Tongue (tissue), 2 donors: Measurements from ENCODE around the gene PLEKHA3. TPM values are rescaled to one million over a fixed set of nuclear protein-coding genes. Genes with fewer than 3 reads are reported as not detected.
"Not testable (repeated sequence)": the region's sequence is repeated elsewhere in the genome, so short reads cannot be mapped to it uniquely, and the experiment has no call there.

Experiments used
- DNase-seq: peaks from one replicate; pipeline ENCODE4 v3.0.0-alpha.2; 2015
- total RNA-seq: library from RNA; depleted of rRNA; stranded (reverse); fragments of >200 nt; gene quantifications from one replicate; pipeline ENCODE4 v1.2.3, GENCODE V29; 2014

PLEKHA3 gene
- total RNA-seq, 1 donor from 2014 or later = 10.3 TPM

GRCh38 chr2:178525460-178525859, 45.2 kb downstream of the PLEKHA3 start:
- DNase-seq = not testable (repeated sequence)

GRCh38 chr2:178526256-178526655, 46.0 kb downstream of the PLEKHA3 start:
- peak; percentile 0 for DNase-seq

- no peak for DNase-seq
Measured at GRCh38 chr2:178527592-178527991, 47.3 kb downstream of the PLEKHA3 start.

GRCh38 chr2:178528647-178529046, 48.4 kb downstream of the PLEKHA3 start:
- no peak for DNase-seq

GRCh38 chr2:178529194-178529593, 48.9 kb downstream of the PLEKHA3 start:
- no peak for DNase-seq

- DNase-seq = no peak
Measured at GRCh38 chr2:178530131-178530530, 49.9 kb downstream of the PLEKHA3 start.

GRCh38 chr2:178530625-178531142, 50.4 kb downstream of the PLEKHA3 start:
- no peak for DNase-seq

GRCh38 chr2:178531168-178531567, 50.9 kb downstream of the PLEKHA3 start:
- DNase-seq = no peak

- no peak for DNase-seq
Measured at GRCh38 chr2:178536037-178536436, 55.8 kb downstream of the PLEKHA3 start.

- DNase-seq = no peak
Measured at GRCh38 chr2:178542161-178542560, 61.9 kb downstream of the PLEKHA3 start.

GRCh38 chr2:178542569-178542968, 62.3 kb downstream of the PLEKHA3 start:
- no peak for DNase-seq

GRCh38 chr2:178550352-178550751, 70.1 kb downstream of the PLEKHA3 start:
- no peak for DNase-seq

- DNase-seq = no peak
Measured at GRCh38 chr2:178553047-178553446, 72.8 kb downstream of the PLEKHA3 start.

Other genes with a start within 250 kb of the PLEKHA3 start
- 59.8 TPM for gene PRKRA, start 29.3 kb upstream of the PLEKHA3 start, total RNA-seq
- 2.8 TPM for gene PJVK, start 29.1 kb upstream of the PLEKHA3 start, total RNA-seq
- gene FKBP7, start 1.9 kb upstream of the PLEKHA3 start, total RNA-seq = 49.1 TPM